22Rv1 (cell line): Measurements from ENCODE around the gene DNAJC2.
A peak's percentile ranks its signal among the peaks of the same experiment; 100 is the strongest.

Source experiments
- H3K27ac ChIP-seq: fragments of 450-650 bp; 2 replicates; pipeline ENCODE4 v1.5.1; 2017
- ZFX ChIP-seq: fragments of 450-650 bp; IDR thresholded peaks from 2 replicates; pipeline ENCODE4 v1.6.1; 2017; ENCODE audit warnings: antibody characterized with exemption, borderline replicate concordance
- TF ChIP-seq, protein P1 (sequence below): fragments of 450-650 bp; IDR thresholded peaks from 2 replicates; pipeline ENCODE4 v1.5.1; 2017; ENCODE audit warnings: mild to moderate bottlenecking

DNAJC2 gene

DNA sequence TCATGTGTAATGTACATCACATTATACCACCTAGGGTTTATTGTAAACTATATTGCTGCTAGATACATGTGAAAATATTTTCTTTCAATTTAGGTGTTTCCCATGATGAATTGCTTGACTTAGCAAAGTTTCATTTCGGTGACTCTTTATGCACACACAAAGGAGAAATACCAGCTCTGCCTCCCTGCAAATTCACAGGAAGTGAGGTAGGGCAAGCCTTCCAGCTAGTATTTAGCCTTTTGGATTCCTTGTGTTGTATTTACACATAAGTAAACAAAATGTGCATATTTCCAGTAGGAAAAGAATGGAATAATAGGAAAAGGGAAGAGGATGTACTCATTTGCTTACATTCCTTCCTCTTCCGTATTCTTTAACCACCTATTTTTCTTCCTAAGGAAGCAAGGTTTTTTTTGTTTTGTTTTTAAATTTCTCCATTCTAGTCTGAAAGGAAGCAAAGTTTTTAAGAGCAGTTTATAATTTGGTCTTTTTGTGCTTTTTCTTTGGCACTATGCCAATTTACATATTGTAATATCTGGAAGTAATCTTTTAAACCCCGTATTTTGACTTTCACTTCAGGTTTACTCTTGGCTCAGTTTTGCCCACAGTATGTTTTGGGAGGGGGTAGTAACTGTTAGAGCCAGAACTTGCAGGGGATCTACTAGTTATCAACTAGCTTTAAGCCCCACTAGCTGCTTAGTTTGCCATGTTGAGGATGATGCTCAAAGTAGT is 36.9 kb downstream of the DNAJC2 start:
- TF ChIP-seq, protein P1, sequence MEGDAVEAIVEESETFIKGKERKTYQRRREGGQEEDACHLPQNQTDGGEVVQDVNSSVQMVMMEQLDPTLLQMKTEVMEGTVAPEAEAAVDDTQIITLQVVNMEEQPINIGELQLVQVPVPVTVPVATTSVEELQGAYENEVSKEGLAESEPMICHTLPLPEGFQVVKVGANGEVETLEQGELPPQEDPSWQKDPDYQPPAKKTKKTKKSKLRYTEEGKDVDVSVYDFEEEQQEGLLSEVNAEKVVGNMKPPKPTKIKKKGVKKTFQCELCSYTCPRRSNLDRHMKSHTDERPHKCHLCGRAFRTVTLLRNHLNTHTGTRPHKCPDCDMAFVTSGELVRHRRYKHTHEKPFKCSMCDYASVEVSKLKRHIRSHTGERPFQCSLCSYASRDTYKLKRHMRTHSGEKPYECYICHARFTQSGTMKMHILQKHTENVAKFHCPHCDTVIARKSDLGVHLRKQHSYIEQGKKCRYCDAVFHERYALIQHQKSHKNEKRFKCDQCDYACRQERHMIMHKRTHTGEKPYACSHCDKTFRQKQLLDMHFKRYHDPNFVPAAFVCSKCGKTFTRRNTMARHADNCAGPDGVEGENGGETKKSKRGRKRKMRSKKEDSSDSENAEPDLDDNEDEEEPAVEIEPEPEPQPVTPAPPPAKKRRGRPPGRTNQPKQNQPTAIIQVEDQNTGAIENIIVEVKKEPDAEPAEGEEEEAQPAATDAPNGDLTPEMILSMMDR = no peak
- TF ChIP-seq ZFX = no peak
- H3K27ac ChIP-seq = no peak overlapping the region

DNA sequence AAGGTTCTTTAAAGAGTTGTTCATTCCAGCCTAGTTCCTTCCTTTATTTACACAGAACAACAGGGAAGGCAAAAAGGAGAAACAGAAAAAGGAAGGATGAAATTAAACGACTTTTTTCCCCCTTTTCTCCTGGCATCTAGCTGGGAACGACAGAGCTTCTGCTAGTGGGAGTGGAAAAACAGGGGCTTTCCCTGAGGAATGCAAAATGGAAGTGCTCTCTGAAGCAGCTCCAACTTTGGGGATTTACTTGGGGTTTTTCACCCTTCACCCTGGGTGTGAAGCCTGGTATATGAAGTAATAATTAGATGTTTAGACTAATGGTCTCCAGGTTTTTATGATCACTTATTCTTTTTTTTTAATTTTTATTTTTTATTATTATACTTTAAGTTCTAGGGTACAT is 43.1 kb downstream of the DNAJC2 start:
- no peak for TF ChIP-seq ZFX
- no peak overlapping the region for H3K27ac ChIP-seq

DNA sequence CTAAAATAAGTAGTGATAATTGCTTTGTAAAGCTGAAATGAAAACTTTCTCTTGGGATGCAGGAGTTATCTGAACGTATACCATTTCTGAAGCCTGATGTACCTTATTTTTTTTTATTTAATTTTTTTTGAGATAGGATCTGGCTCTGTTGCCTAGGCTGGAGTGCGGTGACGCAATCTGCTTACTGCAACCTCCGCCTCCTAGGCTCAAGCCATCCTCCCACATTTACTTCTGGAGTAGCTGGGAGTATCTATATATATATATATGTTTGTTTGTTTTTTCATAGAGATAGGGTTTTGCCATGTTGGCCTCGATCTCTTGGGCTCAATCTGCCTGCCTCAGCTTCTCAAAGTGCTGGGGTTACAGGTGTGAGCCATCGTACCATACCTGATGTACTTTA is 44.9 kb downstream of the DNAJC2 start:
- H3K27ac ChIP-seq = no peak overlapping the region
- TF ChIP-seq, protein P1 = no peak

DNA sequence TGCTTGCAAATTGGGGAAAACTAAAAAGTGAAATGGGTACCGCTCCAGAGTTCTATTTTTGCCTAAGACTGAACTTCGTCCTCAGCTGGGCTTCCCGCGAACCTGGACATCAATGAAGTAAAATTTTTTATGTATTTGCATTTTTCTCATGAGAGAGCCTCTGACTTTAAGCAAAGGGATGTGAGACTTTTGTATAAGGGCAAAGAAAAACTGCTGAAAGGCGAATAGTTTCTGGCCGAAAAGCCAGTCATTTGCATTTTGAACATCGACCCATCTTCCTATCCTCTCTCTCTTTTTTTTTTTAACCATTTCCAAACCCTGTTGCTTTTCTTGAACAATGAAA is 46.8 kb downstream of the DNAJC2 start:
- TF ChIP-seq, protein P1 = no peak
- no peak for TF ChIP-seq ZFX
- peak overlapping the region; percentile 75 for H3K27ac ChIP-seq

DNA sequence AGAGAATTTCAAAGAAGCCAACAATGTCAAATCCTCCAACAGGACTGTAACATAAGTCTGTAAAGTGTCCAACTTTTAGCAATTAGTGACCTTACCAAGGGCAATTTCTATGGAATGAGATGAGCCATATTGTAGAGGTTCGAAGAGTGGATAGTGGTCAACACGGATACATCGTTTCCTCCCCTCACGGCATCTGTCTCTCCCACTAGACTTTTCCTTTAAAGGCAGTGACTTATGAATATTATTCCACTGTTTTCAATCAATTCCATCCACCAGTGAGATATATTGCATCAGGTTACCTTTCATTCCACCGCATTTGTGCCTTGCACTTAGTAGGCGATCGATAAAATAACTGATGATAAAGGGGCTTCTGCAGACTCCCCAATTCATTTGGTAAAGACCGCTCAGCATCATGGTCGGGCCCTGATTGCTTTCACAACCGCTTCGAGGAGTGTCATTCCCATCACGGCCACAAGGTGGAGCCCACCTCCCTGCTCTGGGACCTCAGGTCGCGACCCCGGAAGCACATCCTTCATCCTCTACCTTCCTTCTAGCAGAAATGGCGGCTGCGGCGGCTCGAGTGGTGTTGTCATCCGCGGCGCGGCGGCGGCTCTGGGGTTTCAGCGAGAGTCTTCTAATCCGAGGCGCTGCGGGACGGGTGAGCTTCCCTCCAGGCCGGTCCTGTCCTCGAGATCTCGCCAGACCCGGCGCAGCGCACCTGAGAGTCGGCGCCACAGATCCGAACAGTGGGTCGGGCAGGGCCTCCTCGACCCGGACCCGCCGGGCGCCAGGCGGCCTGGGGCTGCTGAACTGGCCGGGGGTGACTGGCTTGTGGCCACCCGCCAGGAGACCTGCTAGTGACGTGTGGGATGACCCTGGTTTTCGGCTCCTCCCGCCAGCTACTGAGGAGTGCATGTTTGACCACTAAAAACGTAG is 47.4 kb downstream of the DNAJC2 start, which contains the start of gene PMPCB:
Gene PMPCB, plus strand, starts transcription at position 535 of the 936 bp plus-strand sequence. Its CDS starts 25 bp downstream, at position 560.
- no peak for TF ChIP-seq ZFX
- TF ChIP-seq, protein P1 = peak; percentile 99
- H3K27ac ChIP-seq = peak within 1 kb of the TSS; percentile 75

DNA sequence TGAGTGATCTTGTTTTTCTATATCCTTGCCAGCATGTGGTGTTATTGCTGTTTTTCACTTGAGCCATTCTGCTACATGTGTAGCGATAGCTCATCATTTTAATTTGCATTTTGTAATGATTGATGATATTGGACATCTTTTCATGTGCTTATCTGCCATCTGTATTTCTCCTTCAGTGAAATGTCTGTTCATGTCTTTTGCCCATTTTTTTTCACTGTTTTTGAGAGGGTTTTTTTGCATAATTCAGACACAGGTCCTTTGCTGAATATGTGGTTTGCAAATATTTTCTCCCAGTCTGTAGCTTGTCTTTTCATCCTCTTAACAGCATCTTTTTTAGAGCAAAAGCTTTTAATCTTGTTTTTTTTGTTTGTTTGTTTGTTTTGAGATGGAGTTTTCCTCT is 51.0 kb downstream of the DNAJC2 start:
- no peak for TF ChIP-seq ZFX
- TF ChIP-seq, protein P1 = no peak
- no peak overlapping the region for H3K27ac ChIP-seq

DNA sequence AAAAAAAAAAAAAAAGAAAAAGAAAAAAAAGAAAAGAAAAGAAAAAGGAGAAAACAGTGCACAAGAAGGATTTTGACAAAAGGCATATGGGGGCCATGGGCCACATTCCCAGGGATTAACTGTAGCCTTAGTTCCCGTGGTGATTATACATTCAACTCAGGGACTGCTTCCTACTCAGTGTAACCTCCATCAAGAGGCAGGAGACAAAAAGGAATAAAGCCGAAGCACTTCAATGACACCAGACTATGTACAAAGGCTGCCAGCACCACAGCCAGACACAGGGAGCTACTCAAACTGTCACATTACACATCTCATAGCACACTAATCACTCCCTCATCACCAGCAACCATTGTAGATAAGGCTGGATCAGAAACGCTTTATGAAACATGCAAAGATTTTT is 52.4 kb downstream of the DNAJC2 start:
- no peak overlapping the region for H3K27ac ChIP-seq
- TF ChIP-seq ZFX = no peak
- TF ChIP-seq, protein P1 = no peak
